OCI-M2 (cell line): ENCODE data around the gene HIF3A.
"Not testable (repeated sequence)": the region's sequence is repeated elsewhere in the genome, so short reads cannot be mapped to it uniquely, and the experiment has no call there.

Source experiments
- DNase-seq: peaks from one replicate; lab custom pipeline; 2025; ENCODE audit not compliant: unreplicated experiment; lab: John Stamatoyannopoulos, UW

Gene HIF3A

DNA sequence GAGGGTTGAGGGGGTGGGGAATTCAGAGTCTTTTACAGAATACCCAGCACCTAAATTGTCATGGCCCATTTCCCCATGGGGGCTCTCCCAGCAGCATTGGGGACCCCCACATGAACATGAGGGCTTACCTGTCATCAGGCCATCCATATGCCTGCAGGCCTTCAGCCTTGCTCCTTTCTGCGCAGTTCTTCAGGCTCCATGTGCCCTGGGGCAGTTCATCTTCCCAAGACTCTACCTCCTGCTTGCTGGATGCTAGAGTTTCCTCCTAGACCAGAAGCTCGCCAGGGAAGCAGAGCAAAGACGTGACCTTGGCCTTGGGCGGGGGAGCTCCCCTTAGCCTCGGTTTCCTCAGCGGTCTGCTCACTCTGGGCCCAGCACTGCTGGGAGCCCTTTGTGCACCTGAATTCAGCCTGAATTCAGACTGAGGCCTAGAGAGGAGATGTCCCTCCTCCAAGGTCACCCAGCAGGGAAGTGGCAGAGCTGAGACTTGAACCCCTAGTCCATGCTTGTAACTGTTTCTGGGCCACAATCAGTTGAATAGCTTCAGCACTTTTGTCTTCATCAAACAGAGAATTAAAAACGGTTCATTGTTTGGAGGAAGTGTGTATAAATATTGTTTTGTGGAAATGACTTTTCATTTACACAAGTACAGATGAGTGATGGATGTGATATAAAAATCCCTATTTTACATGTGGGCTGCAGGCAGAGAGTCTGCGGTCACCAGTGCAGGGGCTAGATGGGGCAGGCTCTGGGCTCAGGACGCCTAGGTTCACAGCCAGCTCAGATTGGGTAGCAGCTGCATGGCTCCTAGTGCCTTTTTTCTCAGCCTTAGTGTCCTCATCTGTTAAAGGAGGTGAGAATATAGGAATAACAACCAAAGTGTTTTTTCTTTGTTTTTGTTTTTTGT lies 59.6 kb downstream of the HIF3A start:
- no peak for DNase-seq

DNA sequence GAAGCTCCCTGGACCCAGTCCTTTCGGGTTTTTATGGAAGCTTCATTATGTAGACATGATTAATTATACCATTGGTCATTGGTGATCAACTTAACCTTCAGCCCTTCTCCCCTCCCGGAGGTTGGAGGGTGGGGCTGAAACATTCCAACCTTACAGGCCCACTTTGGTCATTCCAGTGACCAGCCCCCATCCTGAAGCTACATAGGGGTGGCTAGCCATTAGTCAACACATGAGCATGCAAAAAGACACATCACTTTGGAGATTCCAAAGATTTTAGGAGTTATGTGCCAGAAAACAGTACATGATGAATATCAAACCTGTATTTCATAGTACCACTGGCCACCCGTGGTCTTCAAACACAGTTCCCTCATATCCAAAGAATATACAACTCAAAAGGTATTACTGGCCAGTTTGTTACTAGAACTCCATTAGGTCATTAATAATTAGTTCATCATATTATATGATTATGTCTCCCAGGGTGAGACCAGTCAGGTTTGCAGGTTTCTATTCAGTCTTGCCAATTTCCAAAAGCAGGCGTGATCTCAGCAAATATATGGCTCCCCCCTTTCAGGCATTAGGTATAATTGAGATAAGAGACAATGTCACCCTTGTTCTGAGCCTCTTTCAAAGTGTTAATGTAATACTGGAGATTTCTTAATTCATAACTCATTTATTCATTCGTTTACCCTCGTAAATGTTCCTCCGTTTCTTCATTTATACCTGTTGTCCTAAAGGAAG lies 61.2 kb downstream of the HIF3A start:
- no peak for DNase-seq

DNA sequence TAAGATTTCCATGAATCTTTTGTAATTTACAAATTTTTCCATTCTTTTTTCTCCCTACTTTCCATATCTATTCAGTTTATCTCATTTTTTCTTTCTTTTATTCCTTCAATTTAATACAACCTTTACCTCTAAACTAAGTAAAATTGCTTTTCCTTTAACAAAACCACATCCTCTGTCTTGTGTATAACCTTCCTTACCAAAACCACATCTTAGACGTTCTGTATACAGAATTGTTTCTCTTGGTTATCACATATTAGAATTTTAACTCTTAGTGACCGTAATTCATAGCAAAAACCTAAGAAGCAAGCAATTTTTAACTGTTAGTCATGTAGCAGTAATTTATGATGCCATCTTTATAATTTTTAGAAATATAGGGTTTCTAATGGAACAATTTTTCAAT lies 65.1 kb downstream of the HIF3A start:
- DNase-seq: no peak

DNA sequence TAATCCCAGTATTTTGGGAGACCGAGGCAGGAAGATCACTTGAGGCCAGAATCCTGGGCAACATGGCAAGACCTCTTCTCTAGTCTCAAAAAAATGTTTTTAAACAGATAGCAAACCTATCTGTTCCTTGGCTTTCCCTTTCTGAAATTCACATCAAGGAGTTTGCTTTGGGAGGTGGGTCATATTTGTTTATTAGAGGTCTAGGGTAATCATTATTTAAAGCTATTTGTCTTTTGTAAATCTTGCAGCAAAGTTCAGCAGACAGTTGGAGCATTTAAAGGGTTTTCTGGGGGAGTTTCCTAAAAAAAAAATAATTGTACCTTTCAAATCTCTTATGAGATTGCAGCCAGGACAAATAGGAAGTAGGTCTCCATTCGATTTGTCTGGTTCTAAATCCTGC lies 67.5 kb downstream of the HIF3A start:
- no peak for DNase-seq

DNA sequence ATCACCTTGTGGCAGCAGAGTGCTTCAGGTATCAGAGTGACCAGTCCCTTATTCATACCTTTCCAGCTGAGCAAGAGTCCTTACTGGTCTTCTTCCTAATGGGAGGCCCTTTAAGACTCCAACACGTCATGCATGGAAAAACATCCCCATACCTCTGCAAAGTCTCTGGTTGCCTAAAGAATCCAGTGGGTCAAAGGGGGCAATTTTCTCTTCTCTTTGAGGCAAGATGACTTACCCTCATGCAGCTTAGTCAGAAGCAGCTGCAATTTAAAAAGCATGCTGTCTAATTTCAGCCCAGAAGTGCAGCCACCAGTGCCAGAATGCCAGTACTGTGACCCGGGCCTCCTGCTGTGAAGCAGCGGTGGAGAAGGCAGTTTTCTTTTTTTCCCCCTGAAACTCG lies 68.7 kb downstream of the HIF3A start:
- no peak for DNase-seq

DNA sequence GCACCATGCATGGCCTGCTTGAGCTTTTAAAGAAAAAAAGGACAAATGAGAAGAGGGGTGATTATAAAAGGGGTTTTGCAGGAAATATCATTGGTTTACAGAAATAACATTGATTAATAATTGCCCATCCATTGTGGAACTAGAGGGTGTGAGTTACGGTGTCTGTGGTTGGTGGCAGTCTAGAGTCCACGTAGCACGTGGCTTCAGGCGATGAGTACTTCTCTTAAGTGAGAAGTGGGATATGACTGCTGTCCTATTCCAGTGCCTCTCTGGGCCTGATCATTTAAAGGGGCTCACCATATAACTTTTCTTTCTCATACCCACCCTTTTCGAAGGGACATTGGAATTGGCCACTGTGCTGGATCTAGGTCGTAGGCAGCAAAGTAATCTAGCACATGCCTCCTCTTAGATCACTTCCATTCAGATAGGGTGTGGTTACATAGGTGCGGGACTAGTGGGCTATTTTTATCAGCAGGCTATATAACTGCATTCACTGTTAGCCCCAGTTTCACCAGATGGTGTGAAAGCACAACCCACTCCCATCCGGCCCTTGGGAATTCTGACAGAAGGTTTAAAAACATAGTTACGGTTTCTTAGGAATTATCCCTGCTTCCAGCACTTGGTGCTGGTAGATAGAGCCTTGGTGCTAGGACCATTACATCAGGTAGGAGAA lies 69.9 kb downstream of the HIF3A start:
- DNase-seq: no peak

DNA sequence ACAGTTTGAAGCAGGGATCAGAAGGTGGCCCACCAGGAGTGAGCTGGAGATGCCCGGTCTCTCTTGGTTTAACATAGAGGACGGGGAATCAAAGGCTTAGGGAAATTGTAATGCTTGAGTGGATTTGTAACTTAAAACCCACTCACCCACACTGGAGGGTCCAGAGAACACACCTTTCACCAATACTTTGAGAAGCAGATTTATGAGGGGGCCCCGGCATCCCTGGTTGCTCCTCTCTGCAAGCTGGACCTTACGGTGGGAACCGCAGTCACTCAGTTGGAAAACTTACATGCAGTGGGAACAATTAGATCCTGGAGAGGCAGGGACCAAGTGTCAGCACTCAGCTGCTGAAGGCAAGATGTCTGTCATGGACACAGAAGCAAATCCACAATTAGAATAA lies 70.6 kb downstream of the HIF3A start:
- no peak for DNase-seq

DNA sequence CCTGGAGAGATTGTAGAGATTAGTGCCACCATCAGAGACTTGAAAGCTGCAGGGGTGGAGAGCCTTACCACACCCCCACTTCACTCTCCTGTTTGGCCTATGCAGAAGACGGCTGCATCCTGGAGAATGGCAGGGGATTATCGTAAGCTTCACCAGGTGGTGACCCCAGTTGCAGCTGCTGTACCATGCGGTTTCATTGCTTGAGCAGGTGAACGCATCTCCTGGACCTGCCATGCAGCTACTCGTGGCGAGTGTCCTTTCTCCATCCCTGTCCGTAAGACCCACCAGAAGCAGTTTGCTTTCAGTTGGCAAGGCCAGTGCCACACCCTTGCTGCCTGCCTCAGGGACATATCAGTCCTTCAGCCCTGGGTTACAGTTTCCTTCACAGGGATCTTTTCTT lies 71.3 kb downstream of the HIF3A start:
- DNase-seq: no peak

DNA sequence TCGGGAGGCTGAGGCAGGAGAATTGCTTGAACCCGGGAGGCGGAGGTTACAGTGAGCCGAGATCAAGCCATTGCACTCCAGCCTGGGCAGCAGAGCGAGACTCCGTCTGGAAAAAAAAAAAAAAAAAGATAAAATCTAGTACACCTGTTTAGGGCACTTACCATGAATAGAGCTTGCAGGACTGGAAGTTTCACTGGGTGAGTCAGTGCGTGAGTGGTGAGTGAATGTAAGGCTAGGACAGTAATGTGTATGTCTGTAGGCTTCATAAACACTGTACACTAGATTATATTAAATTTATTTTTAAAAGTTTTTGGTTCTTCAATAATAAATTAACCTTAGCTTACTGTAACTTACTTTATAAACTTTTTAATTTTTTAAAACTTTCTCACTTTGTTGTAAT lies 73.0 kb downstream of the HIF3A start:
- DNase-seq: no peak

DNA sequence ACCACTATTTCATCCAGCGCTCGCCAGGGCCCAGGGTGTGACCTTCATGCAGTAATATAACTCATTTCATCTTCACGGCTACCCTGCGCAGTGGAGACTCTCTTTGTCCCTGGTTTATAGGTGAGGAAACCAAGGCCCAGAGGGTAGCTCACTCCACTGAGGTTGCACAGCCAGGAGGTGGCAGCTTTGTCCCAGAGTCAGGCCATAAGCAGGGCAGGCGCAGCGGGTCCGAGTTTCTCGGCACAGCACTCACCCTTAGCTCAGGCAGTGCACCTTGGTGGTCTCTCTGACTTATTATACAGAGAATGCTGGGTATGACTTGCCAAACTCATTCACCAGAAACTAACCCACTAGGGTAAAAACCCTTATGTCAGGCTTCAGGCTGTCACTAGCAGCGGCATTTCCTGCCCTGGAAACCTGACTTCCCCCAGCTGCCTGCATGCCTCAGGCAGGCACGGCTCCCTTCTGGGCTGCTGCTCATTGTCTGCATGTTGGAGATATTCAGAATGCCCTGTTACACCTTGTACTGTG lies 74.6 kb downstream of the HIF3A start:
- no peak for DNase-seq

DNA sequence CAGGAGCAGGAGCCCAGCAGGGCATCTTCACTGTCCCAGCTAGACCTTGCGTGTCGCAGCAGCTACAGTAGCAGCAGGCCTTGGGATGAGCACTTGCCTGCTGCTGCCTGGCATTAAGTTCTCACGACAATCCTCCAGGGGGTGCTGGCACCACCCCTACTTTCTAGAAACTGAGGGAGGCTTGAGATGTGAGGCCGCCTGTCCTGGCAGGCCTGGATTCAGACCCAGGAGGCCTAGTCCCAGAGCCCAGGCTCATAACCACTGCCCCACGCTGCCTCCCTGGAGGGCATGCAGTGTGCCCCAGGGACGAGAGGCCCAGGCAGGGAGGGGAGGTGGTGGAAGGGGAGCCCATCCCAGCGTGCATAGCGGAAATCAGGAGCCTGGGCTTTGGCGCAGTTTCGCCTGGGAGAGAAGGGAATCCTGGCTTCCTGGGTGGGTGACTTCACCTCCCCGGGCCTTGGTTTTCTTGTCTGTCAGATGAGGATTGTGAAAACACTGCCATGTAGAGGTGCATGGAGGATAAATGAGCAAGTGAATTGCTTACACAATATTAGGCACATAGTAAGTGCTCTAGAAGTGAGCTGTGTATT lies 76.2 kb downstream of the HIF3A start:
- no peak for DNase-seq

DNA sequence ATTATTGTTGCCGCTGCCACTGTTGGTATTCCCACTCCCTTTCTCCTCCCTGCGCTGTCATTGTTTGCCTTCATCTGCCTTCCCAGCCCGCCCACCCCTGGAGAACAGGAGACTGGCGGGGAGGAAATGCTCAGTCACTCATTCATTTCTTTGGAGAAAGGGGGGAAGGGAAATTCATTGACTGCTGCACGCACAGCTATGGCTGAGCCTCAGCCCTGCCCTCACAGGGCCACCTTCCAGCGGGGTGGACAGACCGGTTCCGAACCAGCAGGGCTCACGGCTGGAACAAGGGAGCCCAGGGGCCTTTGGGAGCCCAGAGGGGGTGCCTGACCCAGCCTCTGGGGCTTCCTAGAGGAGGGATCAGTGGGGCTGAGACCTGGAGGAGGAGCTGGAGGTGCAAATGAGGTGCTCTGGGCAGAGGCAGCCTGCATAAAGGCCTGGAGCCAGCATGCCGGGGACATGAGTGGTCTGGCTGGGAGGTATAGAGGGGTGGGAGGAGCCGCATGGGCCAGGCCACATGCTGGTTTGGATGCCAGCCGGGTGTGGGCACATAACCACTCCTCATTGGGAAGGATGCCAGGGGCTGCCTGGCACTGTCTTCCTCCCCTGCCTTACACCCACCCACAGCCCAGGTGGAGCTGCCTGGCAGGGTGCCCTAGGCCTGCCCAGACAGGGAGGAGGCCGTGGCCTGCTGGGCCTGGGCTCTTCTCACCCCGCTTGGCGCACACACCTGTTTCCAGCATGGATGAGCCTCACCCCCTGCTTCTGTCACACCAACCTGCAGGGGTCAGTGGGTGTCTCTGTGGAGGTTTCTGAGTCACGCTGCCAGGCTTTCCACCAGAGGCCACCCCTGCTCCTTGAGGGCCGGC lies 76.9 kb downstream of the HIF3A start:
- DNase-seq: no peak

DNA sequence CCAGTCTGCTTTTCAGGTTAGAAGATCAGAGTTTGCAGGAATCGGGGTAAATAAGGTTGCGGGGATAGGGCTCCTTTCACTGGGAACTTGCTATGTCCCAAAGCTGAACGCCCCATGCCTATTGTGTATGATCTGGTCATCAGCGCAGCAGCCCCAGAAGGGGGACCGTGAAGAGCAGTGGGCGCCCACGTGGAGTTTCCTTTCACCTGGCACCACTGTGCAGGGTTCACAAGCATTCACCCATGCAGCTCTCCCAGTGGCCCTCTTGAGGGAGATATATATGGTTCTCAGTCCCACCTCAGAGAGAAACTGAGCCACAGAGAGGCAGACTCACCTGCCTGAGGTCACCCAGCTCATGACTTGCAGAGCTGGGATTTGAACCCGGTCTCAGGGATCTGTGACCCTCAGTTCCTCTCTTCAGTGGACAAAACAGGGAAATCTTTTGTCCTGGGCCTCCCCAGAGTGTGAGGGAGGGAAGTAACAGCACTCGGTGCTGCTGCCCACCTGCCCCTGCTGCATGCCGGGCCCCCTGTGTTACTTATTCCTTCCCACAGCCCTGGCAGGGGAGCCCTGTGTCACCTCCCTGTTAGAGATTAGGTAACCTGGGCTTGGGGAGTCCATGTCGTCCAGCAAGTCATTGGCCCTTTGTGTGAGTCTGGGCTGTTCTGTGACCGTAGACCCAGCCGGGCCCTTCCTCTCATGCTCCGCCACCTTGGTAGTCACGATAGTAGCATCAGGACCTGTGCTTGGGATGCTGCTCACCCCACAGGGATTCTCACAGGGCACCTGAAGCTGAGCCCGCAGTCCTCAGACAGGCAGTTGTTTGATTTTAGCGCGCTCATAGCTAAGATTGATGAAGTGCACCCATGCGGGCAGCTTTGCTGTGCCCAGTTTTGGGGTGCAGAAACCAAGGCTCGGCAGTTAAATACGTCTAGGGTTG lies 78.0 kb downstream of the HIF3A start:
- no peak for DNase-seq

DNA sequence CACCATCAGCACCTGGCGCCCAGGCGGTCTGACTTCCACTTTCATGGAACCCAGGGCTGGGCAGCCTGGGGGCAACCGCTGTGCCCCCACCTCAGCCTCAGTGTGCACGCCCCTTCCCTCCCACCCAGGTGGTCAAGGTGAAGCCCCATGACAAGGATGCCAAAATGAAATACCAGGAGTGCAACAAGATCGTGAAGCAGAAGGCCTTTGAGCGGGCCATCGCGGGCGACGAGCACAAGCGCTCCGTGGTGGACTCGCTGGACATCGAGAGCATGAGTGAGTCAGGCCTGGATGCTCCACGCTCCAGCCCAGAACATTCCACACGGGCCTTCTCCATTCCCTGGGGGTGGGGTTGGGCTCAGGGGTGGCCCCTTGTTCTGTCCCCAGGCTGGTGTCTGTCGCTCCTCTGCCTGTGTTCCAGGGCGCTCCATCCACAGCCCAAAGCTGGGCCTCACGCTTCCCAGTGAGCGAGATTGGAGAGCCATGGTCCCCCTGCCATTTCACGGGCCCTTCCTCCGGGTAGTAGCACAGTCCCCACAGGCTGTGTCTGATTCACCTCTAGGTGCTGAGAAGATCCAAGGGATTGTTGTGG lies 78.7 kb downstream of the HIF3A start:
- DNase-seq: not testable (repeated sequence)

DNA sequence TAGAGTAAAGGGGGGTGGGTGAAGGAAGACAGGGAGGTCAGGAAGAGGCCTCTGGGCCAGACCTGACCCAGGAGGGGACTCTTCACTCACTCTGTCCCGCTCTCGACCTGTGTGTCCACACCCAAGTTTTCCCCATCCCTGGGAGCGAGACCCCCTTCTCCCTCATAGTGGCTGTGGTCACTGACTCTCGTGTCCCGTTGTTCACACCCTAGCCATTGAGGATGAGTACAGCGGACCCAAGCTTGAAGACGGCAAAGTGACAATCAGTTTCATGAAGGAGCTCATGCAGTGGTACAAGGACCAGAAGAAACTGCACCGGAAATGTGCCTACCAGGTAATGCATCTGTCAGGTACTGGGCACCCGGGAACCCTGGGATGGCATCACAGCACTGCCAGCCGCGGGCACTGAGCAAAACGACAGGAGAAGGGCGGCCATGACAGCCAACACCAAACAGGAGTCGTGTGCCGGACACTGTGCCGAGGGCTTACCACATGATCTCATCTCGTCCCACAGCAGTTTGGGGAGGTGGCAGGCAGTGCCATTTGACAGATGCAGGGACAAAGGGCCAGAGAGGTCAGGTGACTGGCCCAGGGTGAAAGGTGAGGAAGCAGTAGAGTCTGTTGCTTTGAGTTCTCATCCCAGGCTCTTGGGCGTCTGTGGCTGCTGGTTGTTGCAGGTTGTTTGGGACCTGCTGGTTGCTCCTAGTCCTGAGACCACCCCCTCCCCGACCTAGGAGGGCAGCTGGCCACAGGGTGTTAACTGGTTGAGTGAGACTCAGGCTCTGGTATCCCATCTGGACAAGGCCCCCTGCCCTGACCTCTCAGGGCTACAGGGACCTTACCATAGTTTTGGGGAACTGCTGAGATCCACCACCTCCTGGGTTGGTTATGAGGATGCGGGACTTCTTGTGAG lies 79.7 kb downstream of the HIF3A start:
- DNase-seq: no peak

DNA sequence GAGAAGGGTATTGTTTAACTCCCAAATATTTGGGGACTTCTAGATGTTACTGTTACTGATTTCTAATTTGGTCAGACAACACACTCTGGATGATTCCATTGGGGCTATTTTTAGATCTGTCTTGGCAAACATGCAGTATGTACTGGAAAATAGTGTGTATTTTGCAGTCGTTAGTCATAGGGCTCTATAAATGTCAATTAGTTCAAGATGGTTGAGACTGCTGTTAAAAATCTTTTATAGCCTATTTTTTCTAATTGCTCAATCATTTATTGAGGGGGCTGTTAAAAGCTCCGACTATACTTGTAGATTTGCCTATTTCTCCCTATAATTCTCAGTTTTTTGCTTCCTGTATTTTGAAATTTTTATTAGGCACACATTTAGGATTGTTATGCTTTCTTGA lies 81.4 kb downstream of the HIF3A start:
- DNase-seq: no peak

DNA sequence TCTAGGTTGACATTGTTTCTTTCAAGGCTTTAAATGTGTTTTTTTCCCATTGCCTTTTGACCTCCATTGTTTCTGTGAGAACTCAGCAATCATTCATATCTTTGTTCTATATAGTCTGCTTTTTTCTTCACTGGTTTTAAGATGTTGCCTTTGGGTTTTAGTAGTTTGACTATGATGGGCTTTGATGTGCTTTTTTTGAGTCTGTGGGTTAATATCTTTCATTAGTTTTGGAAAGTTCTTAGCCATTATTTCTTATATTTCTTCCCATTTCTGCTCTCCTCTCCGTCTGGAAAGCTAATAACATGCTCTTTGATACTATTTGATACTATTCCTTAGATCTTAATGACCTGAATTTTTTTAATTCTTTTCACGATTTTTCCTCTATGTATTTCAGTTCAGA lies 83.8 kb downstream of the HIF3A start:
- no peak for DNase-seq

DNA sequence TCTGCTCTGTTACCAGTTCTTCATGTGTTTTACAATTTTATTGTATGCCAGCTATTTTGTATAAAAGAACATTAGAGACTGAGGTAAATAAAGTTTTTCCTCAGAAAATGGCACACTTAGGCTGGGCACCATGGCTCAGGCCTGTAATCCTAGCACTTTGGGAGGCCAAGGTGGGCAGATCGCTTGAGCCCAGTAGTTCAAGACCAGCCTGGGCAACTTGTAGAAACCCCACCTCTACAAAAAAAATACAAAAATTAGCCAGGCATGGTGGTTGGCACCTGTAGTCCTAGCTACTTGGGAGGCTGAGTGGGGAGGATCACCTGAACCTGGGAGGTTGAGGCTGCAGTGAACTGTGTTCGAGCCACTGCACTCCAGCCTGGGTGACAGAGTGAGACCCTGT lies 84.5 kb downstream of the HIF3A start:
- no peak for DNase-seq
